Liver (tissue), 9 donors: ENCODE data around the gene SIRT7. TPM values are rescaled to one million over a fixed set of nuclear protein-coding genes. Genes with fewer than 3 reads are reported as not detected.

Source experiments
- DNase-seq: peaks from one replicate; pipeline ENCODE4 v3.0.0-alpha.2; 2017; ENCODE audit warnings: low spot score
- H3K27ac ChIP-seq, 2 donors: one replicate each; pipeline ENCODE4 v1.7.0; 2013; ENCODE audit warnings: inconsistent platforms in 2 of 2, low read length in 2 of 2, control low read depth in 1 of 2, low read depth in 1 of 2, mild to moderate bottlenecking in 1 of 2
- H3K27me3 ChIP-seq, 4 donors: one replicate each; pipeline versions ENCODE4 v1.6.1 to v1.7.0; 2013; ENCODE audit warnings: low read length in 3 of 4, inconsistent platforms in 1 of 4, mild to moderate bottlenecking in 1 of 4, moderate library complexity in 1 of 4; ENCODE audit not compliant: control insufficient read depth in 4 of 4, insufficient read depth in 4 of 4
- H3K36me3 ChIP-seq, 4 donors: one replicate each; pipeline versions ENCODE4 v1.6.1 to v1.7.0; 2013; ENCODE audit warnings: low read length in 3 of 4, mild to moderate bottlenecking in 3 of 4, low read depth in 1 of 4, moderate library complexity in 1 of 4; ENCODE audit not compliant: control insufficient read depth in 4 of 4, insufficient read depth in 3 of 4
- H3K4me1 ChIP-seq, 4 donors: one replicate each; pipeline versions ENCODE4 v1.6.1 to v1.7.0; 2013; ENCODE audit warnings: low read length in 3 of 4, mild to moderate bottlenecking in 3 of 4, moderate library complexity in 1 of 4; ENCODE audit not compliant: control insufficient read depth in 4 of 4, insufficient read depth in 4 of 4
- H3K4me3 ChIP-seq, 3 donors: one replicate each; pipeline versions ENCODE4 v1.6.1 to v1.7.0; 2013; ENCODE audit warnings: low read length in 3 of 3, control low read depth in 1 of 3, low read depth in 1 of 3, mild to moderate bottlenecking in 1 of 3
- H3K9ac ChIP-seq, 2 donors: one replicate each; pipeline ENCODE4 v1.7.0; 2013; ENCODE audit warnings: low read length in 2 of 2, mild to moderate bottlenecking in 2 of 2, moderate library complexity in 2 of 2, control low read depth in 1 of 2, low read depth in 1 of 2
- H3K9me3 ChIP-seq, 4 donors: one replicate each; pipeline versions ENCODE4 v1.6.1 to v1.7.0; 2013; ENCODE audit warnings: low read length in 3 of 4; ENCODE audit not compliant: control insufficient read depth in 4 of 4
- ATF3 ChIP-seq: IDR thresholded peaks from 2 replicates; pipeline ENCODE4 v1.6.1; 2016; ENCODE audit warnings: antibody characterized with exemption
- CTCF ChIP-seq: fragments of 150-350 bp; IDR thresholded peaks from 2 replicates; pipeline ENCODE4 v1.5.1; 2017; ENCODE audit warnings: improper control_type of control experiment, low read depth, low read length; ENCODE audit not compliant: missing input control
- EGR1 ChIP-seq, 2 donors: IDR thresholded peaks; 2 replicates each; pipeline ENCODE4 v1.6.1; 2016 to 2018; ENCODE audit warnings: antibody characterized with exemption in 2 of 2, low read depth in 2 of 2
- FOXA1 ChIP-seq: IDR thresholded peaks from 2 replicates; pipeline ENCODE4 v1.6.1; 2016; ENCODE audit warnings: antibody characterized with exemption
- JUND ChIP-seq, 2 donors: IDR thresholded peaks; 2 replicates each; pipeline ENCODE4 v1.6.1; 2016; ENCODE audit warnings: antibody characterized with exemption in 2 of 2
- MAX ChIP-seq: IDR thresholded peaks from 2 replicates; pipeline ENCODE4 v1.6.1; 2016; ENCODE audit warnings: antibody characterized with exemption
- RAD21 ChIP-seq, 2 donors: IDR thresholded peaks; 2 replicates each; pipeline ENCODE4 v1.6.1; 2016; ENCODE audit warnings: antibody characterized with exemption in 2 of 2, mild to moderate bottlenecking in 2 of 2
- RXRA ChIP-seq, 2 donors: IDR thresholded peaks; 2 replicates each; pipeline ENCODE4 v1.6.1; 2017 to 2018; ENCODE audit warnings: antibody characterized with exemption in 2 of 2, mild to moderate bottlenecking in 1 of 2
- SP1 ChIP-seq: IDR thresholded peaks from 2 replicates; pipeline ENCODE4 v1.6.1; 2018; ENCODE audit warnings: antibody characterized with exemption, mild to moderate bottlenecking
- TAF1 ChIP-seq: conservative IDR thresholded peaks from 2 replicates; pipeline ENCODE4 v1.6.1; 2016; ENCODE audit warnings: antibody characterized with exemption, mild to moderate bottlenecking
- YY1 ChIP-seq: IDR thresholded peaks from 2 replicates; pipeline ENCODE4 v1.6.1; 2016; ENCODE audit warnings: antibody characterized with exemption, mild to moderate bottlenecking
- ZBTB33 ChIP-seq: IDR thresholded peaks from 2 replicates; pipeline ENCODE4 v1.6.1; 2016; ENCODE audit warnings: antibody characterized with exemption
- WGBS: extraction: QIAGEN DNeasy Blood & Tissue Kit; methylation state at CpG from one replicate; pipeline ENCODE4 v1.1.7; 2013; 5-methylcytosine and 5-hydroxymethylcytosine counted together
- polyA plus RNA-seq, 2 donors: library from polyadenylated mRNA; stranded (reverse) in 1 of 2; unstranded in 1 of 2; fragments of 200-250 nt in 1 of 2; fragments of >200 nt in 1 of 2; fragmentation: Nextera tagmentation in 1 of 2; extraction: Ambion mirVana in 1 of 2; gene quantifications; one replicate each; pipeline versions ENCODE4 v1.2.1 to v1.2.3, GENCODE V29; 2013 to 2015
- total RNA-seq, 2 donors: library from RNA; depleted of rRNA; stranded (reverse); fragments of >200 nt; gene quantifications; one replicate each; pipeline ENCODE4 v1.2.3, GENCODE V29; 2014
- donor health status: healthy.
- donor health status: healthy.
- donor health status: healthy.
- donor health status: healthy.
- donor health status: healthy.

SIRT7 gene
- total and polyA plus RNA-seq, 4 donors = 7.1 to 16.5 (median 11.5) TPM

GRCh38 chr17:81961087-81961511 lies 43.1 kb upstream of the SIRT7 start, which contains the start of gene NOTUM:
NOTUM (minus strand) TSS chr17:81961187; CDS start chr17:81960909, 278 bp downstream.
- Histone ChIP-seq H3K27ac (peak within 1 kb of the TSS; percentile 64 to 69), H3K36me3 (no peaks in the 10 kb centered on the region)
- DNase-seq = no peak

DNA sequence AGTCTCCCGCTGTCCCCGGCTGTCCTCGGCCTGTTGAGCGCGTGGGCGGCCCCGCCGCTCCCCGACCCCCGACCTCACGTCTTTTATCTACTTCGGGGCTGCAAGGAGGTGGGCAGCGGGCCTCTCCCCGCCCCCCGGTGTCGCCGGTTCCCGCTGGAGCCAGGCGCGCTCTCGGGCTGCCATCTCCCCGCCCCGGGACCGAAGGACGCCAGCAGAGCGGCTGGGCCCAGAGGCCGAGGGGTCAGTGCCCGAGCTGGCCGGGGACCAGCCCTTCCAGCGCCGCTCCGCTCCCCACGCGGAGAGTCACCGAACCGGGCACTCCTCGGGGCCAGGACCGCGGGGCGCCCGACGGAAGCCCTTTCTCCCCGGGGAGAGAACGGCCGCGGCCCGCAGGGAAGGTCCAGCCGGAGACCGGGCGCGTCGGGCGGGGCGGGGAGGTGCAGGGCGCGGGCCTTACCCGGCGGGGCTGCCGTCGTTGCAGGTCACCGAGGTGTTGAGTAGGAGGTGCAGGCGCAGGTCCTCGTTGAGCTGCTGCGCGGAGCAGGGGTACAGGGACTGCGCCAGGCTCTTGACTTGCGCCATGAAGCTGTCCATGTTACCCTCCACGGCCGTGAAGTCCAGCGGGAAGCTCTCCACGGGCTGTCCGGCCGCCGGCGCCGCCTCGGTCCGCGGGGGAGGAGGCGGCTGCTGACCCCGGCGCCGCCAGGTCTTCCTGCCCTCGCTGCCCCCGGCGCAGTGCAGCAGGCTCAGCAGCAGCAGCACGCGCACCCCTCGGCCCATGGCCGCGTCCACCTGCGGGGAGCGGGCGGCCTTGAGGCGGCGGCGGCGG lies 42.4 kb upstream of the SIRT7 start:
- TF ChIP-seq ATF3 = no peak
- no peak for TF ChIP-seq EGR1 (IDR thresholded peaks at IDR 0.05; ENCODE audit: low read depth in 2 of 2)
- TF ChIP-seq MAX = no peak
- TF ChIP-seq CTCF = no peak
- TF ChIP-seq SP1 = peak; percentile 23
- TF ChIP-seq RAD21 (IDR thresholded peaks at IDR 0.05) = peak in 1 of 2 donors; percentile 13
- no peak for TF ChIP-seq YY1
- peak; percentile 37 to 50 for TF ChIP-seq RXRA (IDR thresholded peaks at IDR 0.05)
- no peak for TF ChIP-seq ZBTB33
- TF ChIP-seq TAF1 = no peak
- no peak for TF ChIP-seq JUND (IDR thresholded peaks at IDR 0.05)
- no peak for TF ChIP-seq FOXA1
- no peak for DNase-seq
- no peaks in the 10 kb centered on the region for H3K27me3 ChIP-seq
- peak overlapping the region; percentile 64 to 69 for H3K27ac ChIP-seq
- H3K4me1 ChIP-seq = peaks cover 7 to 20% (median 14%) of the 10 kb centered on the region in 4 donors
- WGBS = 3% methylated on average over 98 of the region's 98 CpGs
- peak overlapping the region in 2 of 3 donors; percentile 62 to 64 for H3K4me3 ChIP-seq
- no peak overlapping the region for H3K9ac ChIP-seq
- H3K36me3 ChIP-seq = no peaks in the 10 kb centered on the region
- no peaks in the 10 kb centered on the region for H3K9me3 ChIP-seq

More at GRCh38 chr17:81961087-81961511, 43.1 kb upstream of the SIRT7 start, which contains the start of gene NOTUM:
- WGBS = under 1% methylated on average over 65 of the region's 65 CpGs
- no peak within 1 kb of the TSS for H3K9ac ChIP-seq
- TF ChIP-seq TAF1 = no peak
- no peak for TF ChIP-seq ATF3
- TF ChIP-seq CTCF = peak; percentile 25
- peak within 1 kb of the TSS in 2 of 3 donors; percentile 62 to 64 for H3K4me3 ChIP-seq
- H3K4me1 ChIP-seq = peaks cover 7 to 20% (median 14%) of the 10 kb centered on the region in 4 donors
- H3K27me3 ChIP-seq = no peaks in the 10 kb centered on the region
- no peaks in the 10 kb centered on the region for H3K9me3 ChIP-seq
